Measurements from ENCODE around the gene GBF1. TPM values are rescaled to one million over a fixed set of nuclear protein-coding genes. Genes with fewer than 3 reads are reported as not detected.
A peak's percentile ranks its signal among the peaks of the same experiment; 100 is the strongest.

GBF1 gene
- polyA plus RNA-seq, 1 donor (not counting 4 experiments of a cell fraction or from before 2014, with no cell fraction given): 17.4 TPM

- Histone ChIP-seq H3K4me1 (ENCODE audit: control insufficient read depth, extremely low read depth, insufficient read depth, low read length) (peaks cover 26% of the 10 kb centered on the region), H3K79me2 (ENCODE audit: control insufficient read depth, insufficient read depth, low read length) (peaks cover 11% of the 10 kb centered on the region), H3K4me2 (ENCODE audit: control insufficient read depth, extremely low read depth, insufficient read depth, low read depth, low read length) (peak overlapping the region; percentile 73), H4K20me1 (ENCODE audit: control insufficient read depth, extremely low read depth, insufficient read depth, low read length) (no peaks in the 10 kb centered on the region), H3K27ac (ENCODE audit: control insufficient read depth, insufficient read depth, low read length) (peak overlapping the region; percentile 83), H3K4me3 (ENCODE audit: control insufficient read depth in 2 of 3, extremely low read depth in 1 of 3, insufficient read depth in 2 of 3, low read depth in 1 of 3, low read length in 3 of 3) (peak overlapping the region; percentile 64 to 80 (median 71)), H3K9me1 (ENCODE audit: control insufficient read depth, extremely low read depth, insufficient read depth, low read length) (no peaks in the 10 kb centered on the region), H3K27me3 (ENCODE audit: control insufficient read depth, extremely low read depth, insufficient read depth, low read length) (no peaks in the 10 kb centered on the region), H3K9me3 (ENCODE audit: control insufficient read depth, low read depth, low read length) (no peaks in the 10 kb centered on the region), H3K9ac (ENCODE audit: control insufficient read depth, extremely low read depth, insufficient read depth, low read length) (peak overlapping the region; percentile 87), H3K36me3 (ENCODE audit: control insufficient read depth in 2 of 2, extremely low read depth in 1 of 2, insufficient read depth in 2 of 2, low read length in 2 of 2) (peaks cover 17 to 20% of the 10 kb centered on the region in 2 experiments), H2AFZ (ENCODE audit: control insufficient read depth, low read length) (no peak overlapping the region)
- DNase-seq (ENCODE audit: low read depth, low spot score) (no peak), FAIRE-seq (no peak)
- dilution Hi-C loops (cut with MboI; ENCODE audit: extremely low pct_ligation_motif_present, low sequenced_read_pairs): no loop called here
- TF ChIP-seq, protein P1, sequence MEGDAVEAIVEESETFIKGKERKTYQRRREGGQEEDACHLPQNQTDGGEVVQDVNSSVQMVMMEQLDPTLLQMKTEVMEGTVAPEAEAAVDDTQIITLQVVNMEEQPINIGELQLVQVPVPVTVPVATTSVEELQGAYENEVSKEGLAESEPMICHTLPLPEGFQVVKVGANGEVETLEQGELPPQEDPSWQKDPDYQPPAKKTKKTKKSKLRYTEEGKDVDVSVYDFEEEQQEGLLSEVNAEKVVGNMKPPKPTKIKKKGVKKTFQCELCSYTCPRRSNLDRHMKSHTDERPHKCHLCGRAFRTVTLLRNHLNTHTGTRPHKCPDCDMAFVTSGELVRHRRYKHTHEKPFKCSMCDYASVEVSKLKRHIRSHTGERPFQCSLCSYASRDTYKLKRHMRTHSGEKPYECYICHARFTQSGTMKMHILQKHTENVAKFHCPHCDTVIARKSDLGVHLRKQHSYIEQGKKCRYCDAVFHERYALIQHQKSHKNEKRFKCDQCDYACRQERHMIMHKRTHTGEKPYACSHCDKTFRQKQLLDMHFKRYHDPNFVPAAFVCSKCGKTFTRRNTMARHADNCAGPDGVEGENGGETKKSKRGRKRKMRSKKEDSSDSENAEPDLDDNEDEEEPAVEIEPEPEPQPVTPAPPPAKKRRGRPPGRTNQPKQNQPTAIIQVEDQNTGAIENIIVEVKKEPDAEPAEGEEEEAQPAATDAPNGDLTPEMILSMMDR (optimal IDR thresholded peaks at IDR 0.05 in 1 of 3, IDR thresholded peaks at IDR 0.05 in 1 of 3, conservative IDR thresholded peaks at IDR 0.05 in 1 of 3; ENCODE audit: extremely low read depth in 1 of 3, insufficient read depth in 2 of 3, low read length in 3 of 3): no peak
- no peak for TF ChIP-seq EZH2 (IDR thresholded peaks at IDR 0.05; ENCODE audit: low read length)
Measured at GRCh38 chr10:102396317-102396650, 151.0 kb downstream of the GBF1 start.

- TF ChIP-seq EZH2 (IDR thresholded peaks at IDR 0.05; ENCODE audit: low read length): no peak
- TF ChIP-seq, protein P1 (optimal IDR thresholded peaks at IDR 0.05 in 1 of 3, IDR thresholded peaks at IDR 0.05 in 1 of 3, conservative IDR thresholded peaks at IDR 0.05 in 1 of 3; ENCODE audit: extremely low read depth in 1 of 3, insufficient read depth in 2 of 3, low read length in 3 of 3): no peak
- H3K36me3 ChIP-seq (ENCODE audit: control insufficient read depth in 2 of 2, extremely low read depth in 1 of 2, insufficient read depth in 2 of 2, low read length in 2 of 2): peaks cover 17 to 20% of the 10 kb centered on the region in 2 experiments
- H3K9me1 ChIP-seq (ENCODE audit: control insufficient read depth, extremely low read depth, insufficient read depth, low read length): no peaks in the 10 kb centered on the region
- no peaks in the 10 kb centered on the region for H3K9me3 ChIP-seq (ENCODE audit: control insufficient read depth, low read depth, low read length)
- H3K27me3 ChIP-seq (ENCODE audit: control insufficient read depth, extremely low read depth, insufficient read depth, low read length): no peaks in the 10 kb centered on the region
- peak overlapping the region in 2 of 3 experiments; percentile 64 to 71 for H3K4me3 ChIP-seq (ENCODE audit: control insufficient read depth in 2 of 3, extremely low read depth in 1 of 3, insufficient read depth in 2 of 3, low read depth in 1 of 3, low read length in 3 of 3)
- peaks cover 11% of the 10 kb centered on the region for H3K79me2 ChIP-seq (ENCODE audit: control insufficient read depth, insufficient read depth, low read length)
- H3K4me1 ChIP-seq (ENCODE audit: control insufficient read depth, extremely low read depth, insufficient read depth, low read length): peaks cover 31% of the 10 kb centered on the region
- H2AFZ ChIP-seq (ENCODE audit: control insufficient read depth, low read length): no peak overlapping the region
- peak overlapping the region; percentile 83 for H3K27ac ChIP-seq (ENCODE audit: control insufficient read depth, insufficient read depth, low read length)
- DNase-seq (ENCODE audit: low read depth, low spot score) (no peak), FAIRE-seq (no peak)
- peaks cover 3% of the 10 kb centered on the region for H4K20me1 ChIP-seq (ENCODE audit: control insufficient read depth, extremely low read depth, insufficient read depth, low read length)
- dilution Hi-C loops (cut with MboI; ENCODE audit: extremely low pct_ligation_motif_present, low sequenced_read_pairs): no loop called here
- peak overlapping the region; percentile 87 for H3K9ac ChIP-seq (ENCODE audit: control insufficient read depth, extremely low read depth, insufficient read depth, low read length)
- H3K4me2 ChIP-seq (ENCODE audit: control insufficient read depth, extremely low read depth, insufficient read depth, low read depth, low read length): peak overlapping the region; percentile 73
Measured at GRCh38 chr10:102396730-102397151, 151.4 kb downstream of the GBF1 start.
